Stomach (tissue), 4 donors: ENCODE data around the gene SLC38A9.

Experiments
- POLR2A ChIP-seq, 4 donors: fragments of 450-650 bp; IDR thresholded peaks; one replicate each; pipeline ENCODE4 v1.6.1; 2016; ENCODE audit warnings: antibody characterized with exemption in 4 of 4, control low read depth in 2 of 4, mild to moderate bottlenecking in 1 of 4, moderate library complexity in 1 of 4
- POLR2AphosphoS5 ChIP-seq, 3 donors: sonication (generic); formaldehyde crosslinking; IDR thresholded peaks; one replicate each; pipeline ENCODE4 v1.6.1; 2016; ENCODE audit warnings: antibody characterized with exemption in 3 of 3
- TF ChIP-seq, protein P1 (sequence below), 7 experiments: fragments of 450-650 bp in 4 of 7; fragments of 200-600 bp in 3 of 7; sonication (generic) in 3 of 7; IDR thresholded peaks; one replicate each; pipeline ENCODE4 v1.5.1; 2016 to 2019; ENCODE audit warnings: antibody characterized with exemption in 7 of 7, control low read depth in 2 of 7, mild to moderate bottlenecking in 1 of 7

DNA sequence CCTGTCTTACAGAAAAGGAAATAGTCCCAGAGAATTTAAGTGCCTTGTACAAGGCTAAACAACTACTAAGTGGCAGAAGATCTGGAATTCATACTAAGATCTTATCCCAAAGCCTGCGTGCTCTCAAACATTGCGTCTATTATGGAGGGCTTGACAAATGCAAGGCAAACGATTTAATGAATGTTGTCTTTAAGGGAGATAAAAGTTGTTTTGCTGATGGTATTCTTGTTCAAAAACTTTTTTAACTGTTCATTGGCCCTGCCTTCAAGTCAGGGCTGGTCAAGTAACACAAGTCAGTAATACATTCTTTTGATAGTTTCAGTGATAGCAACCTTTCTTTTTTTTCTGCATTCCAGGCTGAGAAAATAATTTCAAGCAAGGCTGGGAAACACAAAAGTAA, 1.7 kb upstream of the SLC38A9 start:
- TF ChIP-seq, protein P1, sequence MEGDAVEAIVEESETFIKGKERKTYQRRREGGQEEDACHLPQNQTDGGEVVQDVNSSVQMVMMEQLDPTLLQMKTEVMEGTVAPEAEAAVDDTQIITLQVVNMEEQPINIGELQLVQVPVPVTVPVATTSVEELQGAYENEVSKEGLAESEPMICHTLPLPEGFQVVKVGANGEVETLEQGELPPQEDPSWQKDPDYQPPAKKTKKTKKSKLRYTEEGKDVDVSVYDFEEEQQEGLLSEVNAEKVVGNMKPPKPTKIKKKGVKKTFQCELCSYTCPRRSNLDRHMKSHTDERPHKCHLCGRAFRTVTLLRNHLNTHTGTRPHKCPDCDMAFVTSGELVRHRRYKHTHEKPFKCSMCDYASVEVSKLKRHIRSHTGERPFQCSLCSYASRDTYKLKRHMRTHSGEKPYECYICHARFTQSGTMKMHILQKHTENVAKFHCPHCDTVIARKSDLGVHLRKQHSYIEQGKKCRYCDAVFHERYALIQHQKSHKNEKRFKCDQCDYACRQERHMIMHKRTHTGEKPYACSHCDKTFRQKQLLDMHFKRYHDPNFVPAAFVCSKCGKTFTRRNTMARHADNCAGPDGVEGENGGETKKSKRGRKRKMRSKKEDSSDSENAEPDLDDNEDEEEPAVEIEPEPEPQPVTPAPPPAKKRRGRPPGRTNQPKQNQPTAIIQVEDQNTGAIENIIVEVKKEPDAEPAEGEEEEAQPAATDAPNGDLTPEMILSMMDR (IDR thresholded peaks at IDR 0.05) = no peak
- TF ChIP-seq POLR2AphosphoS5 (IDR thresholded peaks at IDR 0.05) (no peak), POLR2A (IDR thresholded peaks at IDR 0.05) (no peak)
